Measurements from ENCODE around the gene STK38L.

DNA sequence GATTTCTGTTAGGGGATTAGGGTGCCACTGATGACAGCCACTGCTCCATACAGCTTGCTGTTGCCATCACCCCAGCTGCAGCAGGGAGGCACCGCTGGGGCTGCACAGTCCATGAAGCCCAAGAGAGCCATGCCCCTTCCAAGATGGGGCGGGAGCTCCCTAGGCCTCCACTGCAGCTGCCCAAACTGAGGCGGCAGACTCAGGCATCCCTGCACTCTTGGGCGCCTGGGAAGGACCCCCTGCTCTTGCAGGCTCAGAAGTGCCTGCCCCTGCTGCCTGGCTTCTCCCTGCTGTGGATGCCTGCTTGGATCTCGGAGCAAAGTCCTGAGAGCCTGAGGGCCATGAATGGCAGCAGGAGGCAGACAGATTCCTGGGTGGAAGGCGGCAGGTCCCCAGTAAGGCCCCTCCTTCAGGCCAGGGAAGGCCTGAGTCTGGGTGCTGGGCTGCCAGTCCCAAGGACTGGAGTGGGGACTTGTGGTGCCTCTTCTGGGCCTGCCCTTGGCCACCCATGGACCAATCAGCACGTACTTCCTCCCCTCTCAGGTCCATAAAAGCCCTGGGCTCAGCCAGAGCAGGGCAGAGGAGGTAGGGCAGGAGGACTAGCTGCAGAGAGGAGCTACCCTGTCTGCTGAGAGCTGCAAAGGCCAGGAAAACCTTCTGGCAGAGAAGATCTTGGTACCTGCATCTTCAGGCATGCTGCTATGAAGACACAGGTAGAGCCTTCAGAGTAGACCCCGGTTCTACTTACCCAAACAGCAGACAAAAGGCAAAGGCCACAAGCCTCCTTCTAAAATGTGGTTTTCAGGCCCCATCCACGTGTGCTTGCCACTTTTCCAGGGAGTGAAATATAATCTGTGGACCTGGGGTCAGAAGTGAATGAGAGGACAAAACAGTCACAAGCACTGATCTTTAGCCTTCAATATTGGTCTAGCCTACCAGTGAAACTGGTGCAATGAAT lies 30.0 kb upstream of the STK38L start:
- TF ChIP-seq, protein P1, sequence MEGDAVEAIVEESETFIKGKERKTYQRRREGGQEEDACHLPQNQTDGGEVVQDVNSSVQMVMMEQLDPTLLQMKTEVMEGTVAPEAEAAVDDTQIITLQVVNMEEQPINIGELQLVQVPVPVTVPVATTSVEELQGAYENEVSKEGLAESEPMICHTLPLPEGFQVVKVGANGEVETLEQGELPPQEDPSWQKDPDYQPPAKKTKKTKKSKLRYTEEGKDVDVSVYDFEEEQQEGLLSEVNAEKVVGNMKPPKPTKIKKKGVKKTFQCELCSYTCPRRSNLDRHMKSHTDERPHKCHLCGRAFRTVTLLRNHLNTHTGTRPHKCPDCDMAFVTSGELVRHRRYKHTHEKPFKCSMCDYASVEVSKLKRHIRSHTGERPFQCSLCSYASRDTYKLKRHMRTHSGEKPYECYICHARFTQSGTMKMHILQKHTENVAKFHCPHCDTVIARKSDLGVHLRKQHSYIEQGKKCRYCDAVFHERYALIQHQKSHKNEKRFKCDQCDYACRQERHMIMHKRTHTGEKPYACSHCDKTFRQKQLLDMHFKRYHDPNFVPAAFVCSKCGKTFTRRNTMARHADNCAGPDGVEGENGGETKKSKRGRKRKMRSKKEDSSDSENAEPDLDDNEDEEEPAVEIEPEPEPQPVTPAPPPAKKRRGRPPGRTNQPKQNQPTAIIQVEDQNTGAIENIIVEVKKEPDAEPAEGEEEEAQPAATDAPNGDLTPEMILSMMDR (IDR thresholded peaks at IDR 0.05): no peak
- no peak for TF ChIP-seq POLR2A (IDR thresholded peaks at IDR 0.05)

Measured in testis (tissue), 2 donors.